Osteoblast (primary cell): ENCODE results near the gene SRD5A1. TPM values are rescaled to one million over a fixed set of nuclear protein-coding genes. Genes with fewer than 3 reads are reported as not detected.

ENCODE experiments used
- DNase-seq: peaks from one replicate; pipeline ENCODE4 v3.0.0; 2011; ENCODE audit warnings: low spot score, mixed read lengths; ENCODE audit not compliant: insufficient read length; ENCODE audit errors: missing footprints
- H2AFZ ChIP-seq: 2 replicates; pipeline ENCODE4 v1.6.0; 2011; ENCODE audit warnings: mild to moderate bottlenecking, low read length
- H3K27ac ChIP-seq: 2 replicates; pipeline ENCODE4 v1.5.1; 2011; ENCODE audit warnings: mild to moderate bottlenecking, low read depth, low read length, moderate library complexity
- H3K27me3 ChIP-seq: 2 replicates; pipeline ENCODE4 v1.6.0; 2012; ENCODE audit warnings: mild to moderate bottlenecking, control low read depth, inconsistent platforms, low read length, moderate library complexity; ENCODE audit not compliant: insufficient read depth
- H3K36me3 ChIP-seq: 2 replicates; pipeline ENCODE4 v1.5.1; 2011; ENCODE audit warnings: mild to moderate bottlenecking, low read length, control low read depth, moderate library complexity; ENCODE audit not compliant: insufficient read depth
- H3K4me1 ChIP-seq: 2 replicates; pipeline ENCODE4 v1.5.1; 2011; ENCODE audit warnings: mild to moderate bottlenecking, low read length, control low read depth, moderate library complexity; ENCODE audit not compliant: insufficient read depth
- H3K4me2 ChIP-seq: 2 replicates; pipeline ENCODE4 v1.6.0; 2011; ENCODE audit warnings: mild to moderate bottlenecking, low read length; ENCODE audit not compliant: insufficient read depth
- H3K4me3 ChIP-seq: fragments of 200-600 bp; sonication (generic); 3 replicates; pipeline ENCODE4 v1.5.1; 2012; ENCODE audit warnings: mild to moderate bottlenecking, low read length, inconsistent platforms; ENCODE audit not compliant: insufficient read depth
- H3K79me2 ChIP-seq: 2 replicates; pipeline ENCODE4 v1.6.0; 2012; ENCODE audit warnings: mild to moderate bottlenecking, low read length, control low read depth, inconsistent platforms; ENCODE audit not compliant: insufficient read depth
- H3K9me3 ChIP-seq: 2 replicates; pipeline ENCODE4 v1.5.1; 2011; ENCODE audit warnings: low read depth, low read length, control low read depth
- H4K20me1 ChIP-seq: 2 replicates; pipeline ENCODE4 v1.6.0; 2012; ENCODE audit warnings: mild to moderate bottlenecking, low read length, control low read depth; ENCODE audit not compliant: insufficient read depth
- total RNA-seq: library from RNA; depleted of rRNA; stranded (reverse); fragments of >200 nt; gene quantifications from 2 replicates; pipeline ENCODE4 v1.2.3, GENCODE V29; 2012
- TF ChIP-seq, protein P1 (sequence below): IDR thresholded peaks from 2 replicates; pipeline ENCODE4 v1.5.1; 2011; ENCODE audit warnings: mild to moderate bottlenecking, low read depth, low read length, moderate library complexity; ENCODE audit errors: extremely low read depth

SRD5A1 gene
- total RNA-seq, 1 donor: 9.4 TPM

DNA sequence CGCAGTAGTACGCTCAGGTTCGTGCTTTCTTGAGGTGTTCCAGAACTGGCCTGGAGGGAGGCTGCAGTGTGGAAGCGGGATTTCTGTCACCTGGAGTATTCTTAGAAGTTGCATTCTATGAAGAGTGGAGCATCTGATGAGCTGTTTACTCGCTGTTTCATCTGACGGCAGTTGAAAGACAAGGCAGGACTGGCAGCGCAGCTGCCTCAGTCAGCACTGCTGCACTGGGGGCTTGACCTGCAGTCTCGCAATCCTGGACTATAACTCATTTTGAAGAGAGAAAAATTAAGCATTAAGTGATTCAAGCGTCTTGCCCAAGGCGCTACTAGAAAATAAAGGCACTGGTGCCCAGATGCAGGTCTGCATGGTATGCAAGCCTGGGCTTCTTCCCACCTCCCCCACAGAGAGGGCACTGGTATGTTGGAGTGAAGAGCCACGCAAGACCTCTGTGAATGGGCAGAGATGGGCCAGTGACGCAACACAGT, 90.6 kb downstream of the SRD5A1 start:
- H3K4me2 ChIP-seq: no peak overlapping the region
- no peak overlapping the region for H3K27ac ChIP-seq
- H4K20me1 ChIP-seq: peaks cover 69% of the 10 kb centered on the region

More for the DNA sequence above, 90.6 kb downstream of the SRD5A1 start:
- Histone ChIP-seq H3K36me3 (peaks cover 14% of the 10 kb centered on the region), H3K4me3 (no peak overlapping the region), H2AFZ (no peak overlapping the region), H3K27me3 (no peaks in the 10 kb centered on the region), H3K9me3 (no peaks in the 10 kb centered on the region), H3K4me1 (peaks cover 36% of the 10 kb centered on the region), H3K79me2 (peaks cover 96% of the 10 kb centered on the region)
- no peak for DNase-seq
- TF ChIP-seq, protein P1, sequence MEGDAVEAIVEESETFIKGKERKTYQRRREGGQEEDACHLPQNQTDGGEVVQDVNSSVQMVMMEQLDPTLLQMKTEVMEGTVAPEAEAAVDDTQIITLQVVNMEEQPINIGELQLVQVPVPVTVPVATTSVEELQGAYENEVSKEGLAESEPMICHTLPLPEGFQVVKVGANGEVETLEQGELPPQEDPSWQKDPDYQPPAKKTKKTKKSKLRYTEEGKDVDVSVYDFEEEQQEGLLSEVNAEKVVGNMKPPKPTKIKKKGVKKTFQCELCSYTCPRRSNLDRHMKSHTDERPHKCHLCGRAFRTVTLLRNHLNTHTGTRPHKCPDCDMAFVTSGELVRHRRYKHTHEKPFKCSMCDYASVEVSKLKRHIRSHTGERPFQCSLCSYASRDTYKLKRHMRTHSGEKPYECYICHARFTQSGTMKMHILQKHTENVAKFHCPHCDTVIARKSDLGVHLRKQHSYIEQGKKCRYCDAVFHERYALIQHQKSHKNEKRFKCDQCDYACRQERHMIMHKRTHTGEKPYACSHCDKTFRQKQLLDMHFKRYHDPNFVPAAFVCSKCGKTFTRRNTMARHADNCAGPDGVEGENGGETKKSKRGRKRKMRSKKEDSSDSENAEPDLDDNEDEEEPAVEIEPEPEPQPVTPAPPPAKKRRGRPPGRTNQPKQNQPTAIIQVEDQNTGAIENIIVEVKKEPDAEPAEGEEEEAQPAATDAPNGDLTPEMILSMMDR: no peak

Other genes with a start within 250 kb of the SRD5A1 start
- under 0.01 and 0.29 TPM in 2 replicates for gene UBE2QL1, start 184.6 kb upstream of the SRD5A1 start, total RNA-seq
- gene NSUN2, start 396 bp upstream of the SRD5A1 start, total RNA-seq: 32.7 and 39.4 TPM in 2 replicates
- 16.5 and 21.4 TPM in 2 replicates for gene TENT4A, start 80.0 kb downstream of the SRD5A1 start, total RNA-seq